ENCODE results near the gene FNBP1L.

The FNBP1L gene

DNA sequence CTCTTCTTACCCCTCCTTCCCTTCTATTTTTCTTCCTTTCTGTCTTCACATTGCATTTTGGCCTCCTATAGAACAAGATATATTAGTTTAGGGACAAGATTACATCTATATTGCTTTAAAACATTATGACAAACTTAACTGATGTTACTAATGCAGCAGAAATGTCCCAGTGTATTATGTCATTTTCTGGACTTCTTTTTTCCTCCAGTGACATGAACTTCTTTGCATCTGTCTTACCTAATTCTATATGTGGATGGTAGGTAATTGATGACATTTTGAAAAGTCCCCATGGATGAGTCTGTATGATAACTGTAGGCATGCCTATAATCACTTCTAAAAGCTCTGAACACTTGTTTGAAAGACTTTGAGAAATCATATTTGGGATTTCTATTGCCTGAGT lies 89.5 kb downstream of the FNBP1L start:
- TF ChIP-seq, protein P1, sequence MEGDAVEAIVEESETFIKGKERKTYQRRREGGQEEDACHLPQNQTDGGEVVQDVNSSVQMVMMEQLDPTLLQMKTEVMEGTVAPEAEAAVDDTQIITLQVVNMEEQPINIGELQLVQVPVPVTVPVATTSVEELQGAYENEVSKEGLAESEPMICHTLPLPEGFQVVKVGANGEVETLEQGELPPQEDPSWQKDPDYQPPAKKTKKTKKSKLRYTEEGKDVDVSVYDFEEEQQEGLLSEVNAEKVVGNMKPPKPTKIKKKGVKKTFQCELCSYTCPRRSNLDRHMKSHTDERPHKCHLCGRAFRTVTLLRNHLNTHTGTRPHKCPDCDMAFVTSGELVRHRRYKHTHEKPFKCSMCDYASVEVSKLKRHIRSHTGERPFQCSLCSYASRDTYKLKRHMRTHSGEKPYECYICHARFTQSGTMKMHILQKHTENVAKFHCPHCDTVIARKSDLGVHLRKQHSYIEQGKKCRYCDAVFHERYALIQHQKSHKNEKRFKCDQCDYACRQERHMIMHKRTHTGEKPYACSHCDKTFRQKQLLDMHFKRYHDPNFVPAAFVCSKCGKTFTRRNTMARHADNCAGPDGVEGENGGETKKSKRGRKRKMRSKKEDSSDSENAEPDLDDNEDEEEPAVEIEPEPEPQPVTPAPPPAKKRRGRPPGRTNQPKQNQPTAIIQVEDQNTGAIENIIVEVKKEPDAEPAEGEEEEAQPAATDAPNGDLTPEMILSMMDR (conservative IDR thresholded peaks at IDR 0.05; ENCODE audit: low read depth, low read length) = no peak
- DNase-seq (ENCODE audit: low read depth) = no peak
- no peak overlapping the region for H3K4me3 ChIP-seq (ENCODE audit: low read depth, low read length)

DNA sequence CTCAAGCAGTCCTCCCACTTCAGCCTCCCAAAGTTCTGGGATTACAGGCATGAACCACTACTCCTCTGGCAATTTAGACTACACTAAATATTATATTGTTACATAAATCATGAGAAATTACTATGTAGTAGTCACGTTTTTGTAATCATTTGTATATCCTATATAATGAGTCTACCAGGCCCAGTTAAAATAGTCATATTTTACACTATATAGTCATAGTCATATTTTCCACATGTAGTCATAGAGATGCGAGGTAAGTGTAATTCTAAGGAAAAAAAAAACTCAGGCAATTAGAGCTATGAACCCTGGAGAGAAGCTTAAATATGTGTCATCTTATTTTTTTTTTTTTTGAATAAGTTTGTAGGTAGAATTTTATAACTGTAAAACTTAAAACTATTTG lies 90.0 kb downstream of the FNBP1L start:
- no peak overlapping the region for H3K4me3 ChIP-seq (ENCODE audit: low read depth, low read length)
- DNase-seq (ENCODE audit: low read depth) = no peak
- TF ChIP-seq, protein P1 (conservative IDR thresholded peaks at IDR 0.05; ENCODE audit: low read depth, low read length) = no peak

DNA sequence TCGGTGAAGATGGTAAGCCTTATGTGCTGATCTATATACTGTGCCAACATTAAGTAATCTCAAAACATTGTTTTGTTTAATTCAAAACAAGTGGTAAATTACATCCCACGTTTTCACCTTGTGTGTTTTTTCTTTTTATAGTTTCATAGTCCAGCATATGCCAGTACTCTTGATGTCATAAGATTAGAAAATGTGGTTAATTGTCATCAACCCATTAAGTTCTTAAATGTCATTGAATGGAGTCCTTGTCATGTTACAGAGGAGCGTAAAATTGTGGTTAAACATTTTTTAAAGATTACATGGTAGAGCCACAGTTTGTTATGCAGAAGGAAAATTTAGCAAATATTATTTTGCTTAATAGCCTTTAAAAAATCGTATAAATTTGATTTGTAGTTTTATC lies 93.1 kb downstream of the FNBP1L start:
- TF ChIP-seq, protein P1 (conservative IDR thresholded peaks at IDR 0.05; ENCODE audit: low read depth, low read length) = no peak
- H3K4me3 ChIP-seq (ENCODE audit: low read depth, low read length) = no peak overlapping the region
- no peak for DNase-seq (ENCODE audit: low read depth)

DNA sequence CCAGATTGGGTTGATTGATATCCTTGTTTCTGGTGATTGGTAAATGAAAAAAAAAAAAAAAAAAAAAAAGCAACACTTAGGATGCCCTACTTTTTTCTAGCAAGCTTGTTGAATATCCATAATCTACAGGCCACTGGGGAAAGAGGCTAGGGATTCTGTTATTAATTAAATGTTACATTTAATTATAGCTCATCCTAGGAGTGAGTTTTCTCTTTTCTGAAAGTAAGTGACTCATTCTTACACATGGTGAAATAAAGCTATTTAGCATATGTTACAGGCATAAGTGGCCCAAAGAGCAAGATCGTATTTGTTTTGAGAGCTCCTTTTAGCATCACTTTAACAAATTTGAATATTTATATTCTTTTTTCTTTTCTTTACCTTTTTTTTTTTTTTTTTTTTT lies 94.5 kb downstream of the FNBP1L start:
- TF ChIP-seq, protein P1 (conservative IDR thresholded peaks at IDR 0.05; ENCODE audit: low read depth, low read length) = no peak
- H3K4me3 ChIP-seq (ENCODE audit: low read depth, low read length) = no peak overlapping the region
- DNase-seq (ENCODE audit: low read depth) = no peak

DNA sequence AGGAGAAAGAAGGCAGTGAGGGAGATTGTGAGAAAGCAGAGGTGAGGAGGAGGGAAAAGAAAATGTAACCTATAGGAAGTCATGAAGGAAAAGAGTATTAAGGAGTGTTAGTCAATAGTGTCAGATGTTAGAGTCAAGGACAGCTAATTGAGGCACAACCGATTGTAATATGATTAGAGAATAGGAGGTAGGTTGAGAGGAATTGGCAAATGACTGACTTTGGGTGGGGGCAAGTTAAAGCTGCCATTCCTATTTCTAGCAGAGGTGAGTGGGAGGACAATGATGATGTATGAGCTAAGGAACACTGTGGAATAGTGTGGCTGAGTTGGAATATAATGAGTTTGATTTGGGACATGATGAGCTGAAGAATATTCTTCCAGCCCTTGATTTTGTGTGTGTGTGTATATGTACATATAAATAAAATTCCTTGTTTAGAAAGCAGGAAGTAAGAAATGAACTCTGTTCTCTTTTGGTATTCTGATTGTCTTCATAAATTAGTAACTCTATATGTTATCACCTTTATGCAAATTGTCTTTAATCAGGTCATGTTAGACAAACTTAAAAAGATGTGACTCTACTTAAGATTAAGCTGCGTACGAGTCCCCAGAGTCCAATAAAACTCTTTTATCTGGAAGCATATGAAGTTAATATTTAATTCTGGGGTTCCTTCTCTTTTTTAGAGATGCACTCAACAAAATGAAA lies 98.4 kb downstream of the FNBP1L start:
- DNase-seq (ENCODE audit: low read depth) = no peak
- no peak overlapping the region for H3K4me3 ChIP-seq (ENCODE audit: low read depth, low read length)
- TF ChIP-seq, protein P1 (conservative IDR thresholded peaks at IDR 0.05; ENCODE audit: low read depth, low read length) = no peak

DNA sequence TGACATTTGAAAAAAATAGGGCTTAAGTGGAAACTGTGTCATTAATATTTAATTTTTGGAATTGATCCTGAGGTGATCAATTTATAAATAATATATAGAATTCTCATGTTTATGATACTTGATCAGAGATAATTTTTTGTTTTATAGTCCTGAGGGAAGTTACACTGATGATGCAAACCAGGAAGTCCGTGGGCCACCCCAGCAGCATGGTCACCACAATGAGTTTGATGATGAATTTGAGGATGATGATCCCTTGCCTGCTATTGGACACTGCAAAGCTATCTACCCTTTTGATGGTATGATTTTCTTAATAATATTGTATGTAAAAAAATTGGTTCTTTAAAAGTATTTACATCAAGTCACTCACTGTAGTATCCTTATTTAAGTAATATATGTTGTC lies 101.2 kb downstream of the FNBP1L start:
- H3K4me3 ChIP-seq (ENCODE audit: low read depth, low read length) = no peak overlapping the region
- TF ChIP-seq, protein P1 (conservative IDR thresholded peaks at IDR 0.05; ENCODE audit: low read depth, low read length) = no peak
- no peak for DNase-seq (ENCODE audit: low read depth)

DNA sequence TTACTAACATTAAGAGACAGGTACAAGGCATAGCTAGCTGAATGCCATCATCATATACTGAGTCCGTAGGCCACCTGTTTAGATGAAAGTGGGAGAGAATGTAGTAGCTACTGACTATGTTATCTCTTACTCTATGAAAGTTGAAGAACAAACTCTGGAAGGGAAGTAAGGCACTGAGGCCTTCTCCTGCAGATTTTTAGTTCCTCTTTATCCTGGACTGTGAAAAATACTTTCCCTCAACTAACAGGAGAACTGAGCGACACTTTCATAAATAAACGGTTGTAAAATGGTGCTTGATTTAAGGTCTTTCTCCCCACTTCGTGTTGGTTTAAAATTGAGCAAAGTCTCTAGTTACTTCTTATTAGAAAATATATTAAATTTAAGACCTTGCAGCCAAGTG lies 101.9 kb downstream of the FNBP1L start:
- TF ChIP-seq, protein P1 (conservative IDR thresholded peaks at IDR 0.05; ENCODE audit: low read depth, low read length) = no peak
- no peak for DNase-seq (ENCODE audit: low read depth)
- no peak overlapping the region for H3K4me3 ChIP-seq (ENCODE audit: low read depth, low read length)

Data from choroid plexus epithelial cell (primary cell).